CD14-positive monocyte (primary cell): ENCODE results near the gene INPP4A. TPM values are rescaled to one million over a fixed set of nuclear protein-coding genes. Genes with fewer than 3 reads are reported as not detected.

Source experiments
- DNase-seq, 3 donors: peaks; one replicate each; pipeline ENCODE4 v3.0.0-alpha.2; 2011 to 2022
- H2AFZ ChIP-seq: 2 replicates; pipeline ENCODE4 v1.6.0; 2012; ENCODE audit warnings: mild to moderate bottlenecking, low read depth, low read length, inconsistent platforms; ENCODE audit not compliant: insufficient read depth, poor library complexity, severe bottlenecking
- H3K27ac ChIP-seq, 2 donors: 1 replicate in 1 of 2; 2 replicates in 1 of 2; pipeline ENCODE4 v1.5.1; 2012 to 2013; ENCODE audit warnings: low read length in 2 of 2, control low read depth in 1 of 2, inconsistent platforms in 1 of 2, low read depth in 1 of 2, mild to moderate bottlenecking in 1 of 2
- H3K27me3 ChIP-seq, 2 donors: one replicate each; pipeline versions ENCODE4 v1.6.0 to v1.6.1; 2011 to 2013; ENCODE audit warnings: low read length in 2 of 2; ENCODE audit not compliant: control insufficient read depth in 2 of 2, insufficient read depth in 2 of 2
- H3K36me3 ChIP-seq, 2 donors: replicated peaks in 1 of 2; 1 replicate in 1 of 2; 2 replicates in 1 of 2; pipeline versions ENCODE4 v1.5.1 to v1.6.1; 2012 to 2013; ENCODE audit warnings: low read length in 2 of 2, control low read depth in 1 of 2, inconsistent platforms in 1 of 2, mild to moderate bottlenecking in 1 of 2; ENCODE audit not compliant: insufficient read depth in 2 of 2, control insufficient read depth in 1 of 2
- H3K4me1 ChIP-seq, 2 donors: 1 replicate in 1 of 2; 2 replicates in 1 of 2; pipeline versions ENCODE4 v1.5.1 to v1.6.1; 2012 to 2013; ENCODE audit warnings: low read length in 2 of 2, control low read depth in 1 of 2, inconsistent platforms in 1 of 2, mild to moderate bottlenecking in 1 of 2, moderate library complexity in 1 of 2; ENCODE audit not compliant: insufficient read depth in 2 of 2, control insufficient read depth in 1 of 2
- H3K4me2 ChIP-seq: replicated peaks from 2 replicates; pipeline ENCODE3; 2012; ENCODE audit warnings: low read length, moderate library complexity, mild to moderate bottlenecking; ENCODE audit not compliant: poor library complexity, severe bottlenecking; ENCODE audit errors: extremely low read depth
- H3K4me3 ChIP-seq, 3 experiments: fragments of 200-600 bp in 1 of 3; sonication (generic) in 1 of 3; replicated peaks in 1 of 3; 1 replicate in 2 of 3; 2 replicates in 1 of 3; pipeline ENCODE4 v1.5.1; 2011 to 2013; ENCODE audit warnings: low read length in 3 of 3, mild to moderate bottlenecking in 3 of 3, control low read depth in 2 of 3, low read depth in 2 of 3, inconsistent platforms in 1 of 3, moderate library complexity in 1 of 3
- H3K79me2 ChIP-seq: 2 replicates; pipeline ENCODE4 v1.6.0; 2012; ENCODE audit warnings: mild to moderate bottlenecking, control low read depth, inconsistent platforms, low read length, moderate library complexity; ENCODE audit not compliant: insufficient read depth
- H3K9ac ChIP-seq: 2 replicates; pipeline ENCODE4 v1.6.0; 2017; ENCODE audit warnings: low read length, mild to moderate bottlenecking; ENCODE audit not compliant: insufficient read depth, poor library complexity, severe bottlenecking
- H3K9me3 ChIP-seq, 2 donors: replicated peaks in 1 of 2; 1 replicate in 1 of 2; 2 replicates in 1 of 2; pipeline versions ENCODE4 v1.5.1 to v1.6.1; 2012 to 2013; ENCODE audit warnings: low read length in 2 of 2, control low read depth in 1 of 2; ENCODE audit not compliant: control insufficient read depth in 1 of 2, insufficient read depth in 1 of 2
- H4K20me1 ChIP-seq: 2 replicates; pipeline ENCODE4 v1.6.0; 2012; ENCODE audit warnings: mild to moderate bottlenecking, low read length, control low read depth, moderate library complexity; ENCODE audit not compliant: insufficient read depth
- H3K27ac Mint-ChIP-seq, 7 donors: one replicate each; pipeline ENCODE4 v1.8.0; 2020; ENCODE audit warnings: mild to moderate bottlenecking in 7 of 7, mixed read lengths in 7 of 7, moderate library complexity in 6 of 7, inconsistent platforms in 2 of 7
- H3K27me3 Mint-ChIP-seq, 3 donors: one replicate each; pipeline ENCODE4 v1.8.0; 2021 to 2022; ENCODE audit warnings: low read depth in 3 of 3, mild to moderate bottlenecking in 3 of 3, mixed read lengths in 3 of 3, moderate library complexity in 3 of 3, inconsistent platforms in 1 of 3
- H3K36me3 Mint-ChIP-seq, 2 donors: one replicate each; pipeline ENCODE4 v1.8.0; 2020; ENCODE audit warnings: mixed read lengths in 2 of 2, inconsistent platforms in 1 of 2, mild to moderate bottlenecking in 1 of 2
- H3K4me1 Mint-ChIP-seq: one replicate; pipeline ENCODE4 v1.8.0; 2020; ENCODE audit warnings: mild to moderate bottlenecking, mixed read lengths
- H3K4me3 Mint-ChIP-seq, 2 donors: one replicate each; pipeline ENCODE4 v1.8.0; 2020; ENCODE audit warnings: mild to moderate bottlenecking in 2 of 2, mixed read lengths in 2 of 2, moderate library complexity in 1 of 2
- H3K9me3 Mint-ChIP-seq, 7 donors: one replicate each; pipeline ENCODE4 v1.8.0; 2020 to 2022; ENCODE audit warnings: mixed read lengths in 7 of 7, mild to moderate bottlenecking in 6 of 7, moderate library complexity in 6 of 7, inconsistent platforms in 2 of 7
- WGBS: methylation state at CpG from one replicate; pipeline ENCODE4 v1.1.5; 2013; ENCODE audit warnings: missing lambda C conversion rate; ENCODE audit not compliant: insufficient coverage; 5-methylcytosine and 5-hydroxymethylcytosine counted together
- intact Hi-C, 2 donors: fragments of 100-400 bp; cut with micrococcal nuclease; formaldehyde crosslinking; loops; one replicate each; pipeline versions ENCODE4 v1.15.0 to v1.15.1; 2023
- polyA plus RNA-seq, 3 donors: library from polyadenylated mRNA; depleted of rRNA in 1 of 3; unstranded in 2 of 3; stranded (reverse) in 1 of 3; fragments of 300-500 nt in 2 of 3; fragments of >200 nt in 1 of 3; fragmentation: Illumina TruSeq in 2 of 3; gene quantifications; 1 replicate in 2 of 3; 2 replicates in 1 of 3; pipeline ENCODE4 v1.2.3, GENCODE V29; 2012 to 2021
- TF ChIP-seq, protein P1 (sequence below): fragments of 200-600 bp; IDR thresholded peaks from one replicate; pipeline ENCODE4 v1.8.0; 2022; ENCODE audit warnings: antibody characterized with exemption, mild to moderate bottlenecking

INPP4A gene
- polyA plus RNA-seq, 3 donors, result 13.7 to 52.4 (median 20.7) TPM

- H3K36me3 ChIP-seq, result peaks cover 100% of the 10 kb centered on the region in 2 donors
- no peaks in the 10 kb centered on the region for H3K79me2 ChIP-seq
- H3K4me2 ChIP-seq, result no peak overlapping the region
These were observed 123.7 kb downstream of the INPP4A start for GRCh38 chr2:98568161-98568956.

GRCh38 chr2:98569197-98569793 lies 124.6 kb downstream of the INPP4A start:
- Histone ChIP-seq H3K9ac (no peak overlapping the region), H3K4me2 (no peak overlapping the region), H3K27ac (no peak overlapping the region), H2AFZ (no peak overlapping the region), H3K9me3 (no peaks in the 10 kb centered on the region), H3K36me3 (peaks cover 99 to 100% of the 10 kb centered on the region in 2 donors), H3K4me3 (no peak overlapping the region), H3K4me1 (no peaks in the 10 kb centered on the region), H3K27me3 (no peaks in the 10 kb centered on the region), H3K79me2 (no peaks in the 10 kb centered on the region), H4K20me1 (peaks cover 36% of the 10 kb centered on the region)
- intact Hi-C loops, result no loop called here
- Mint-ChIP-seq H3K27me3 (peaks cover 0 to 3% (median 0%) of the 10 kb centered on the region in 3 donors), H3K9me3 (no peaks in the 10 kb centered on the region), H3K4me3 (no peak overlapping the region), H3K4me1 (peaks cover 7% of the 10 kb centered on the region), H3K27ac (peak overlapping the region in 2 of 7 donors; percentile 46 to 48), H3K36me3 (peaks cover 92 to 98% of the 10 kb centered on the region in 2 donors)
- DNase-seq, result peak; percentile 14 to 36 (median 21)
- WGBS, result 79% methylated on average over 19 of the region's 19 CpGs
- TF ChIP-seq, protein P1, sequence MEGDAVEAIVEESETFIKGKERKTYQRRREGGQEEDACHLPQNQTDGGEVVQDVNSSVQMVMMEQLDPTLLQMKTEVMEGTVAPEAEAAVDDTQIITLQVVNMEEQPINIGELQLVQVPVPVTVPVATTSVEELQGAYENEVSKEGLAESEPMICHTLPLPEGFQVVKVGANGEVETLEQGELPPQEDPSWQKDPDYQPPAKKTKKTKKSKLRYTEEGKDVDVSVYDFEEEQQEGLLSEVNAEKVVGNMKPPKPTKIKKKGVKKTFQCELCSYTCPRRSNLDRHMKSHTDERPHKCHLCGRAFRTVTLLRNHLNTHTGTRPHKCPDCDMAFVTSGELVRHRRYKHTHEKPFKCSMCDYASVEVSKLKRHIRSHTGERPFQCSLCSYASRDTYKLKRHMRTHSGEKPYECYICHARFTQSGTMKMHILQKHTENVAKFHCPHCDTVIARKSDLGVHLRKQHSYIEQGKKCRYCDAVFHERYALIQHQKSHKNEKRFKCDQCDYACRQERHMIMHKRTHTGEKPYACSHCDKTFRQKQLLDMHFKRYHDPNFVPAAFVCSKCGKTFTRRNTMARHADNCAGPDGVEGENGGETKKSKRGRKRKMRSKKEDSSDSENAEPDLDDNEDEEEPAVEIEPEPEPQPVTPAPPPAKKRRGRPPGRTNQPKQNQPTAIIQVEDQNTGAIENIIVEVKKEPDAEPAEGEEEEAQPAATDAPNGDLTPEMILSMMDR, result peak; percentile 96

More at GRCh38 chr2:98568161-98568956, 123.7 kb downstream of the INPP4A start:
- H3K4me3 Mint-ChIP-seq, result no peak overlapping the region
- TF ChIP-seq, protein P1, result no peak
- Histone ChIP-seq H3K4me3 (no peak overlapping the region), H3K27ac (no peak overlapping the region), H3K9me3 (no peaks in the 10 kb centered on the region), H2AFZ (no peak overlapping the region), H3K9ac (no peak overlapping the region), H3K27me3 (no peaks in the 10 kb centered on the region), H4K20me1 (peaks cover 39% of the 10 kb centered on the region), H3K4me1 (no peaks in the 10 kb centered on the region)
- intact Hi-C loops, result no loop called here
- H3K4me1 Mint-ChIP-seq, result peaks cover 13% of the 10 kb centered on the region
- 100% methylated on average over 5 of the region's 11 CpGs for WGBS
- peaks cover 93 to 98% of the 10 kb centered on the region in 2 donors for H3K36me3 Mint-ChIP-seq
- no peak for DNase-seq
- peaks cover 0 to 2% (median 0%) of the 10 kb centered on the region in 3 donors for H3K27me3 Mint-ChIP-seq
- H3K27ac Mint-ChIP-seq, result peak overlapping the region in 1 of 7 donors; percentile 15
- no peaks in the 10 kb centered on the region for H3K9me3 Mint-ChIP-seq
